ENCODE measurements around the gene ATXN7L1. TPM values are rescaled to one million over a fixed set of nuclear protein-coding genes. Genes with fewer than 3 reads are reported as not detected.

Gene ATXN7L1
- total and polyA plus RNA-seq, 2 experiments from 2014 or later, result 6.4 to 8.6 TPM

DNA sequence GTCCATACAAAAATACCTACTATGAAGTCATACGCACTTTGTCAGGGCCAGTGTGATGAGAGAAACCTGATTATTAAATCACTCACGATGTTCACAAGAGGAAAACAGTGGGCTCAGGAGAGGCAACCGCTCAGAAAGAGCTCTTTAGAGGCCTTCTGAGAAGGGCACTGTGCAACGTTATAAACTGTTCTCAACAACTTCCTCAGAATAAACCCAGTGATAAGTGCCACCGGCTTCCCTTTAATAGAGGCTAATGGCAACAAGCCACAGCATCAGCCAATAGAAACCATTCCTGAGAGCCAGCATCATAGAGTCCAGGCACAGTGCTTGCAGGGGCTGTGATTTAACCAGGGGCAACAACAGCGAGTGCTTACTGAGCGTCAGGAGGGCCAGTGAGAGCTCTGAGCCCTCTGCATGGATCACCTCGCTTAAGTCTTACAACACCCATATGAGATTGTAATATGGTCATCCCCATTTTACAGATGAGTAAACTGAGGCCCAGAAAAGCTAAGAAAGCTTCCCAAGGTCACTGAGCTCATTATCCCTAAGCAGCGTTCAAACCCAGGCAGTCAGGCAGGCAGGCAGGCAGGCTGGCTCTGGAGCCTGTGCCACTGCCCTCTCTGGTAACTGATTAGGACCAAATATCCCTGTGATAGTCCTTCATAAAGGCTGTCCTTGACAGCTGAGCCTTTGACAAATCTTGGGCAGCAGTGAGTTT is 30.9 kb upstream of the ATXN7L1 start:
- DNase-seq (ENCODE audit: low read depth in 1 of 2, low spot score in 1 of 2), result no peak
- H3K4me1 ChIP-seq (ENCODE audit: low read depth), result no peaks in the 10 kb centered on the region
- no peaks in the 10 kb centered on the region for H3K9me3 ChIP-seq (ENCODE audit: low read depth)
- no peaks in the 10 kb centered on the region for H3K36me3 ChIP-seq
- no peak overlapping the region for H3K4me3 ChIP-seq
- TF ChIP-seq, protein P1, sequence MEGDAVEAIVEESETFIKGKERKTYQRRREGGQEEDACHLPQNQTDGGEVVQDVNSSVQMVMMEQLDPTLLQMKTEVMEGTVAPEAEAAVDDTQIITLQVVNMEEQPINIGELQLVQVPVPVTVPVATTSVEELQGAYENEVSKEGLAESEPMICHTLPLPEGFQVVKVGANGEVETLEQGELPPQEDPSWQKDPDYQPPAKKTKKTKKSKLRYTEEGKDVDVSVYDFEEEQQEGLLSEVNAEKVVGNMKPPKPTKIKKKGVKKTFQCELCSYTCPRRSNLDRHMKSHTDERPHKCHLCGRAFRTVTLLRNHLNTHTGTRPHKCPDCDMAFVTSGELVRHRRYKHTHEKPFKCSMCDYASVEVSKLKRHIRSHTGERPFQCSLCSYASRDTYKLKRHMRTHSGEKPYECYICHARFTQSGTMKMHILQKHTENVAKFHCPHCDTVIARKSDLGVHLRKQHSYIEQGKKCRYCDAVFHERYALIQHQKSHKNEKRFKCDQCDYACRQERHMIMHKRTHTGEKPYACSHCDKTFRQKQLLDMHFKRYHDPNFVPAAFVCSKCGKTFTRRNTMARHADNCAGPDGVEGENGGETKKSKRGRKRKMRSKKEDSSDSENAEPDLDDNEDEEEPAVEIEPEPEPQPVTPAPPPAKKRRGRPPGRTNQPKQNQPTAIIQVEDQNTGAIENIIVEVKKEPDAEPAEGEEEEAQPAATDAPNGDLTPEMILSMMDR (IDR thresholded peaks at IDR 0.05; ENCODE audit: low read depth, low read length), result no peak
- no peaks in the 10 kb centered on the region for H3K27me3 ChIP-seq
- no peak overlapping the region for H3K27ac ChIP-seq

DNA sequence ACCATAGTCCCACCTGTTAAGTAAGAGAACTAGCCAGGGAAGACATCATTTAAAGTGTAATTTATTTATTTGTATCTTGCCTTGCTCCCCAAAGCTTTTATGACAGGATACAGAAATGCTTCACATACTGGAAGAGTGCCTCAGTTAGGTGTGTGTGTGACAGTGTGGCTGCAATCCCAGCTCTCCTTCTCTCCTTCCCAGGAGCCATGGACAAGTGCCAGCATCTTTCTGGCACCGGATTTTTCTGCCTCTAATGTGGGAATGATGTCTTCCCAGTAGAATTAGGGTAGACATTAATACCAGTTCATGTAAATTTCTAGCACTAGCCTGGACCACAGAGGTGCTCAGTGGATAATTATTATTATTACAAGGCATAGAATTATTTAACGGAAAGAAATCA is 30.3 kb upstream of the ATXN7L1 start:
- Histone ChIP-seq H3K27me3 (no peaks in the 10 kb centered on the region), H3K4me1 (ENCODE audit: low read depth) (no peaks in the 10 kb centered on the region), H3K4me3 (no peak overlapping the region), H3K27ac (no peak overlapping the region), H3K36me3 (no peaks in the 10 kb centered on the region), H3K9me3 (ENCODE audit: low read depth) (no peaks in the 10 kb centered on the region)
- DNase-seq (ENCODE audit: low read depth in 1 of 2, low spot score in 1 of 2), result peak in 1 of 2 donors; percentile 27
- TF ChIP-seq, protein P1 (IDR thresholded peaks at IDR 0.05; ENCODE audit: low read depth, low read length), result no peak

DNA sequence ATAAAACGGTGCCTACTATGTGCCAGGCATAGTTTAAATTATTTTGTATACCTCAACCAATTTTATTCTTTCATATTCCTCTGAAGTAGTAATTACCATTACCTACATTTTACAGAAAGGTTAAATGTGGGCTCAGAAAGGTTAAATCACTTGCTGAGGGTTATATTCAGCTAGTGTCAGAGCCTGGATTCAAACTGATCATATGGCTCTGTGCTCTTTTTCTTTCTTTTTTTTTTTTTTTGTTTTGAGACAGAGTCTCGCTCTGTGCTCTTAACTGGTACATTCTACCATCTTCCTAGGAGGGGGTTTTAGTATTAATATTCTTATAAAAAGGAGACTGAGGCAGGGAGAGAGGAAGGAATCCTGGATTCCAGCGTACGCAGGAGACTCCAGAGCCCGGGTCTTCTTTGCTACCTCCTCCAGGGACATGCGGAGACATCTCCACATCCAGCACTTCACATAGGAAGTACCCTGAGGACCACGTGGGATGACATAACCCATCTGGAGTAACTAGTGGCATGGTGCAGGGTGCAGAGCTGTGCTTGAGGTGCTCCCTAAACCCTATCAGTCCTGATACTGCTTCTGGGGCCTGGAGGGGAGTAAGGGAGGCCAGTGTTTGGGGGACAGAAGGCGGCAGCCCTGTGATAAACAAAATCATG is 29.6 kb upstream of the ATXN7L1 start:
- DNase-seq (ENCODE audit: low read depth in 1 of 2, low spot score in 1 of 2), result no peak
- H3K36me3 ChIP-seq, result no peaks in the 10 kb centered on the region
- H3K4me3 ChIP-seq, result no peak overlapping the region
- no peaks in the 10 kb centered on the region for H3K9me3 ChIP-seq (ENCODE audit: low read depth)
- no peaks in the 10 kb centered on the region for H3K4me1 ChIP-seq (ENCODE audit: low read depth)
- H3K27me3 ChIP-seq, result no peaks in the 10 kb centered on the region
- TF ChIP-seq, protein P1 (IDR thresholded peaks at IDR 0.05; ENCODE audit: low read depth, low read length), result no peak
- no peak overlapping the region for H3K27ac ChIP-seq

DNA sequence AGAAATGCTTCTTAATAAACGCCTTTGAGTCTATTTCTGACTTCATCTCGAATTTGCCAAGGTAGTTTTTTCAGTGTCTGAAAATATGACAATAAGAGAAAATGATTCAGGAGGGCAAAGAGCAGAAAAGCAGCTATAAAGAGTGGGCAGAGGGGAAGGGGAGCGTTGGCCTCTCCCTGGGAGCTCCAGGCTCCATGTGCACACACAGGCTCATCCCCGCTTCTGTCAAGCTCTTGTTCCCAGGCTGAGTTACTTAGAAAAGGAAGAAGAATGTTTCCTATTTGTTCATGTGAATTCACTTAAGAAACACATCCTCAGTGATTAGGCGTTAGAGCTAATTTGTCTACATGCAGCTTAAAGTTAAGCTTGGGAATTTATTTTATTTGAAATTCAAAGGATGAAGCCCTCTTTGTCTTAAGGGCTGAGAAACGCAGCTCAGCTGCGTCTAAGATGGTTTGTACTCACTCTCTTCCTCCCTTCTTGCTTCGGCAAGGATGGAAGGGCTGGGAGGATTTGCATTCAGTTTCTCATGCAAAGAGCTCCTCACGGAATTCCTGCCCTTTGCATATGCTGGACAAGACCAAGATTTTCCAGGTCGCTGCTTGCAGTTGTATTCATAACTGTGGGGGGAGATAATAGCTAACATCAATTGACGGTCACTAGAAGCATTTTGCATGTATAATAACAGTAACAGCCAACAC is 29.0 kb upstream of the ATXN7L1 start:
- DNase-seq (ENCODE audit: low read depth in 1 of 2, low spot score in 1 of 2), result no peak

DNA sequence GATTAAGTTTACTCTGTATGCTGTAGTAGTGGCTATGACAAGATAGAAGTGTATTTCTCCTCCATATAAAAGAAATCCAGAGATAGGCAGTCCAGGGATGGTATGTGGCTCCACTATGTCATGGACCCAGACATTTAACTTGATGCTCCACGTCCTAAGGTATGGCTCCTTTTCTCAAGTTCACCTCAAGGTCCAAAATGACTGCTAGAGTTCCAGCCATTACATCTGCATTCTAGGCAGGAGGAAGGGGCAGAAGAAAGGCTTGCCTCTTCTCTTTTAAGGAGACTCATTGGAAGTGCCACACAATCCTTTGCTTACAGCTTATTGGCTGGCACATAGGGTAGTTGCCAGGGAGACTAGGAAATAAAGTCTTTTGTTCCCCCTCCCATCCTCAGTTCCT is 27.7 kb upstream of the ATXN7L1 start:
- no peaks in the 10 kb centered on the region for H3K36me3 ChIP-seq
- no peaks in the 10 kb centered on the region for H3K4me1 ChIP-seq (ENCODE audit: low read depth)
- no peak overlapping the region for H3K27ac ChIP-seq
- TF ChIP-seq, protein P1 (IDR thresholded peaks at IDR 0.05; ENCODE audit: low read depth, low read length), result no peak
- no peak for DNase-seq (ENCODE audit: low read depth in 1 of 2, low spot score in 1 of 2)
- no peaks in the 10 kb centered on the region for H3K27me3 ChIP-seq
- H3K4me3 ChIP-seq, result no peak overlapping the region
- no peaks in the 10 kb centered on the region for H3K9me3 ChIP-seq (ENCODE audit: low read depth)

More for the DNA sequence above, 29.0 kb upstream of the ATXN7L1 start:
- Histone ChIP-seq H3K27ac (no peak overlapping the region), H3K27me3 (no peaks in the 10 kb centered on the region), H3K4me1 (ENCODE audit: low read depth) (no peaks in the 10 kb centered on the region), H3K36me3 (no peaks in the 10 kb centered on the region), H3K4me3 (no peak overlapping the region), H3K9me3 (ENCODE audit: low read depth) (no peaks in the 10 kb centered on the region)
- TF ChIP-seq, protein P1 (IDR thresholded peaks at IDR 0.05; ENCODE audit: low read depth, low read length), result no peak
